Mammary epithelial cell (primary cell): ENCODE data around the gene RARRES1.

ENCODE experiments used
- CTCF ChIP-seq, 2 donors: IDR thresholded peaks in 1 of 2; conservative IDR thresholded peaks in 1 of 2; 2 replicates each; pipeline ENCODE4 v1.5.1; 2011 to 2012; ENCODE audit warnings: inconsistent platforms in 2 of 2, low read length in 2 of 2, mild to moderate bottlenecking in 2 of 2, control low read depth in 1 of 2, low read depth in 1 of 2; ENCODE audit not compliant: insufficient read depth in 1 of 2; ENCODE audit errors: extremely low read depth in 1 of 2
- EZH2 ChIP-seq: IDR thresholded peaks from 2 replicates; pipeline ENCODE4 v1.6.1; 2012; ENCODE audit warnings: low read length, inconsistent platforms, borderline replicate concordance

- no peak for TF ChIP-seq CTCF (conservative IDR thresholded peaks at IDR 0.05 in 1 of 2, IDR thresholded peaks at IDR 0.05 in 1 of 2; ENCODE audit: extremely low read depth in 1 of 2, insufficient read depth in 1 of 2, low read depth in 1 of 2, low read length in 2 of 2)
- no peak for TF ChIP-seq EZH2
Observed at GRCh38 chr3:158735296-158736033, 3.2 kb upstream of the RARRES1 start.
